ENCODE measurements around the gene TLR10.

TLR10 gene

GRCh38 chr4:38749336-38749735, 33.5 kb downstream of the TLR10 start:
- CTCF ChIA-PET = no interaction called here
- TF ChIP-seq, protein P1, sequence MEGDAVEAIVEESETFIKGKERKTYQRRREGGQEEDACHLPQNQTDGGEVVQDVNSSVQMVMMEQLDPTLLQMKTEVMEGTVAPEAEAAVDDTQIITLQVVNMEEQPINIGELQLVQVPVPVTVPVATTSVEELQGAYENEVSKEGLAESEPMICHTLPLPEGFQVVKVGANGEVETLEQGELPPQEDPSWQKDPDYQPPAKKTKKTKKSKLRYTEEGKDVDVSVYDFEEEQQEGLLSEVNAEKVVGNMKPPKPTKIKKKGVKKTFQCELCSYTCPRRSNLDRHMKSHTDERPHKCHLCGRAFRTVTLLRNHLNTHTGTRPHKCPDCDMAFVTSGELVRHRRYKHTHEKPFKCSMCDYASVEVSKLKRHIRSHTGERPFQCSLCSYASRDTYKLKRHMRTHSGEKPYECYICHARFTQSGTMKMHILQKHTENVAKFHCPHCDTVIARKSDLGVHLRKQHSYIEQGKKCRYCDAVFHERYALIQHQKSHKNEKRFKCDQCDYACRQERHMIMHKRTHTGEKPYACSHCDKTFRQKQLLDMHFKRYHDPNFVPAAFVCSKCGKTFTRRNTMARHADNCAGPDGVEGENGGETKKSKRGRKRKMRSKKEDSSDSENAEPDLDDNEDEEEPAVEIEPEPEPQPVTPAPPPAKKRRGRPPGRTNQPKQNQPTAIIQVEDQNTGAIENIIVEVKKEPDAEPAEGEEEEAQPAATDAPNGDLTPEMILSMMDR (conservative IDR thresholded peaks at IDR 0.05; ENCODE audit: low read depth) = no peak
- POLR2A ChIA-PET (ENCODE audit: low non-redundant PET) = no interaction called here
- H3K27ac ChIP-seq = no peak overlapping the region
- DNase-seq (ENCODE audit: low spot score) = no peak

DNA sequence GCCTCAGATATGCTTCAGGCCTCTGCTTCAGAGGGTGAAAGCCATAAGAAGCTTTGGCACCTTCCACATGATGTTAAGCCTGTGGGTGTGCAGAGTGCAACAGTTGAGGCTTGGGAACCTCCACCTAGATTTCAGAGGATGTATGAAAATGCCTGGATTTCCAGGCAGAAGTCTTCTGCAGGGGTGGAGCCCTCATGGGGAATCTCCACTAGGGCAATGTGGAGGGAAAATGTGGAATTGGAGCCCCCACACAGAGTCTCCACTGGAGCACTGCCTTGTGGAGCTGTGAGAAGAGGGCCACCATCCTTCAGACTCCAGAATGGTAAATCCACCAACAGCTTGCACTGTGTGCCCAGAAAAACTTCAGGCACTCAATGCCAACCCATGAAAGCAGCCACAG, 35.2 kb downstream of the TLR10 start:
- ChIA-PET CTCF (no interaction called here), POLR2A (ENCODE audit: low non-redundant PET) (no interaction called here)
- no peak overlapping the region for H3K27ac ChIP-seq
- TF ChIP-seq, protein P1 (conservative IDR thresholded peaks at IDR 0.05; ENCODE audit: low read depth) = no peak
- DNase-seq (ENCODE audit: low spot score) = no peak

- TF ChIP-seq, protein P1 (conservative IDR thresholded peaks at IDR 0.05; ENCODE audit: low read depth) = no peak
- DNase-seq (ENCODE audit: low spot score) = no peak
- ChIA-PET POLR2A (ENCODE audit: low non-redundant PET) (no interaction called here), CTCF (no interaction called here)
- no peak overlapping the region for H3K27ac ChIP-seq
Observed at GRCh38 chr4:38745881-38746280, 36.9 kb downstream of the TLR10 start.

DNA sequence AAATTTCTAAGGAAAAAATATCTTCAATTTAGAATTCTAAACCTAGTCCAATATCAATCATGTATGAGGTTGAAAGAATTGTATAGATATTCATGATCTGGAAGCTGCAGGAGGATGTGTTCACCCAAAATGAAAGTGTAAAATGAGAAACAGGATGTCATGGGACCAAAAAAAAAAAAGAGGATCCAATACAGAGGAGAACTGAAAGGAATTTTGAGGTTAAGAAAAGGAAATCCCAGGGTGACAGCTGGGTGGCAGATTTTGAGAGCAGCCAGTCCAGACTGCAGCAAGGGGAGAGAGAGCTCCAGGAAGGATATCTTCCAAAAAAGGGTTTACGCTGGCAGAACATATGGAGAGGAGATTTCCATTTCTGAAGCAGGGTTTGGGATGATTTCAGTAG, 38.9 kb downstream of the TLR10 start:
- H3K27ac ChIP-seq = no peak overlapping the region
- DNase-seq (ENCODE audit: low spot score) = no peak
- ChIA-PET POLR2A (ENCODE audit: low non-redundant PET) (no interaction called here), CTCF (no interaction called here)
- TF ChIP-seq, protein P1 (conservative IDR thresholded peaks at IDR 0.05; ENCODE audit: low read depth) = no peak

GRCh38 chr4:38740303-38740702, 42.5 kb downstream of the TLR10 start:
- CTCF ChIA-PET = interaction anchor here (0.5 to 1.1 kb wide), 4 partner anchors 9 to 705 kb away, joined by 3 to 6 read pairs (median 4); no protein-coding TSS in a partner anchor
- DNase-seq (ENCODE audit: low spot score) = no peak
- TF ChIP-seq, protein P1 (conservative IDR thresholded peaks at IDR 0.05; ENCODE audit: low read depth) = no peak
- POLR2A ChIA-PET (ENCODE audit: low non-redundant PET) = no interaction called here
- no peak overlapping the region for H3K27ac ChIP-seq

DNA sequence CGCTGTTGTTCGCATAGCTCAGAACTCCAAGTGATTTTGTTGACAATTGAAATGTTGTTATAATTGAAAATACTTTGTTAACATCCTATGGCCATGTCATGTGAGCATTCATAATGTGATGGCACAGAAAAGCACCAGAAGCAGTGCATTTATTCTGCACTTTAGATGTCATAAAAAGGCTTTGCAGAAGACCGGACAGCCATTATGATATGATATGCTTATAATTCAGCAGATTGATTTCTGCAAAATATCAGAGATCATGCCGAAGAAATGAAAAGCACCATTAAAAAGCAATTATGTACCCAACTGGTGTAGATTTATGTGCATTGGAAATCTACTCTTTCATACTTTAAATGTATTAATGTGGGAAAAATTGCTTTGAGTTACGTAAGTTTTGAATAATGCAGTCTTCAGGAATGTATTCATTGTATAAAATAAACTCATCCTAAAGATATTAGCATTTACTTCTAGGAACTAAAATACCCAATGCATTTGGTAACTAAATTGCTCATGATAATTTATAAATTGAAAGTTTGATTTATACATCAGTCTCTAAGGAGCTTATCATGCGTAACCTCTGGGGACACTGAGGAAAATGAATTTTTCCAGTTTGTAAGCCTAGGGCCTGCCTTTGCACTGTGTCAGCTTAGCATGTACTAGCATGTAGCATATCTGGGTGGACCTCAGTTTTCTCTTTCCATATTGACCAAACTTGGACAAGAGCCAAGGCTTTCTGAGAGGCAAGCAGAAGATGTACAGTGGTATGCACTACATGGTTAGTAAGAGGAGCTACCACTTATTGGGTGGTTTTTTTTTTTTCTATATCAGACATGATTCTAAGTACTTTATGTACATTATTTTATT, 43.6 kb downstream of the TLR10 start:
- ChIA-PET POLR2A (ENCODE audit: low non-redundant PET) (no interaction called here), CTCF (interaction anchor here (1.1 kb wide), 2 partner anchors 8 to 704 kb away, joined by 4 to 6 read pairs; no protein-coding TSS in a partner anchor)
- TF ChIP-seq, protein P1 (conservative IDR thresholded peaks at IDR 0.05; ENCODE audit: low read depth) = no peak
- DNase-seq (ENCODE audit: low spot score) = no peak
- no peak overlapping the region for H3K27ac ChIP-seq
